ENCODE results near the gene CNOT4. TPM values are rescaled to one million over a fixed set of nuclear protein-coding genes. Genes with fewer than 3 reads are reported as not detected.

The CNOT4 gene
- total RNA-seq, 3 donors from 2014 or later, result 21.6 to 31.6 (median 22.2) TPM

DNA sequence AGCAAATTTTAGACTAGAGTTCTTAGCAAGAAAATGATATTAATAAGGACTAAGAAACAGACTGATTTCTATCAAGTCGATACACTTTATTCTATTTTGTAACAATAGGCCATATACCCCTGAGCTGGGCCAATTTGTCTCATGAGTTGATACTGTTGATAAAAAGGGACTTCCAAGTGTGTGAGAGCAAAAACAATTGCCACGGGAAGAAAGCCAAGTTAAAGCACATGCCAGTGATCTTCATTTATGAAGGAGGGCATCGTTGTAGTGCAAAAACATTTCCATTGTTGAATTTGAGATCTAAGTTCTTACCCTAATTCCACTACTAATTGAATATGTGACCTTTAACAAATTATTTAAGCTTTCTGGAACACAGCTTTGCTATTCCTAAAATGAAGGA lies 119.9 kb downstream of the CNOT4 start:
- Histone ChIP-seq H3K9me3 (no peaks in the 10 kb centered on the region), H3K4me1 (no peaks in the 10 kb centered on the region), H3K27ac (no peak overlapping the region), H3K27me3 (no peaks in the 10 kb centered on the region), H3K36me3 (no peaks in the 10 kb centered on the region), H3K4me3 (no peak overlapping the region)
- DNase-seq (ENCODE audit: low spot score in 2 of 2), result no peak
- intact Hi-C loops (cut with DNase I; ENCODE audit: low total_unique reads), result no loop called here
- no peak for TF ChIP-seq POLR2A (IDR thresholded peaks at IDR 0.05)
- no peak for TF ChIP-seq POLR2AphosphoS5 (IDR thresholded peaks at IDR 0.05)
- TF ChIP-seq, protein P1, sequence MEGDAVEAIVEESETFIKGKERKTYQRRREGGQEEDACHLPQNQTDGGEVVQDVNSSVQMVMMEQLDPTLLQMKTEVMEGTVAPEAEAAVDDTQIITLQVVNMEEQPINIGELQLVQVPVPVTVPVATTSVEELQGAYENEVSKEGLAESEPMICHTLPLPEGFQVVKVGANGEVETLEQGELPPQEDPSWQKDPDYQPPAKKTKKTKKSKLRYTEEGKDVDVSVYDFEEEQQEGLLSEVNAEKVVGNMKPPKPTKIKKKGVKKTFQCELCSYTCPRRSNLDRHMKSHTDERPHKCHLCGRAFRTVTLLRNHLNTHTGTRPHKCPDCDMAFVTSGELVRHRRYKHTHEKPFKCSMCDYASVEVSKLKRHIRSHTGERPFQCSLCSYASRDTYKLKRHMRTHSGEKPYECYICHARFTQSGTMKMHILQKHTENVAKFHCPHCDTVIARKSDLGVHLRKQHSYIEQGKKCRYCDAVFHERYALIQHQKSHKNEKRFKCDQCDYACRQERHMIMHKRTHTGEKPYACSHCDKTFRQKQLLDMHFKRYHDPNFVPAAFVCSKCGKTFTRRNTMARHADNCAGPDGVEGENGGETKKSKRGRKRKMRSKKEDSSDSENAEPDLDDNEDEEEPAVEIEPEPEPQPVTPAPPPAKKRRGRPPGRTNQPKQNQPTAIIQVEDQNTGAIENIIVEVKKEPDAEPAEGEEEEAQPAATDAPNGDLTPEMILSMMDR (IDR thresholded peaks at IDR 0.05), result no peak

DNA sequence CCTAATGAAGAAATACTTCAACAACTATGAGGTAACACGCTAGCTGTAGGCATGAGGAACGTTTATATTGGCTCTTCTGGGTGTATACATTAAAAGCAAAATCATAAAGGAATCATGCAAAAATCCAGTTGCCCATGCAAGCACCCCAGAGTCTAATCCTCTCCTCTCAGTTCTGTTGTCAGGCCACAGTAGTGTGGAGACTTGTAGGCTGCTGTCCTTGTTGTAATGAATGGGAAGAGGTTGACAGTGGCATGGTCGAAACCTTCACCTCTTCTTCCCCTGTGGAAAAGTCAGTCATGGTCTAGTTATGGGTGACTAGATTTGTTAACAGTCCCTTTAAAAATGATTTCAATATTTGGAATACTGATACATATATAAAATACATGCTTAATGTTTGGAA lies 121.3 kb downstream of the CNOT4 start:
- Histone ChIP-seq H3K9me3 (no peaks in the 10 kb centered on the region), H3K27me3 (no peaks in the 10 kb centered on the region), H3K4me1 (no peaks in the 10 kb centered on the region), H3K36me3 (no peaks in the 10 kb centered on the region), H3K27ac (no peak overlapping the region), H3K4me3 (no peak overlapping the region)
- TF ChIP-seq POLR2AphosphoS5 (IDR thresholded peaks at IDR 0.05) (no peak), POLR2A (IDR thresholded peaks at IDR 0.05) (no peak)
- TF ChIP-seq, protein P1 (IDR thresholded peaks at IDR 0.05), result no peak
- no peak for DNase-seq (ENCODE audit: low spot score in 2 of 2)
- intact Hi-C loops (cut with DNase I; ENCODE audit: low total_unique reads), result no loop called here

DNA sequence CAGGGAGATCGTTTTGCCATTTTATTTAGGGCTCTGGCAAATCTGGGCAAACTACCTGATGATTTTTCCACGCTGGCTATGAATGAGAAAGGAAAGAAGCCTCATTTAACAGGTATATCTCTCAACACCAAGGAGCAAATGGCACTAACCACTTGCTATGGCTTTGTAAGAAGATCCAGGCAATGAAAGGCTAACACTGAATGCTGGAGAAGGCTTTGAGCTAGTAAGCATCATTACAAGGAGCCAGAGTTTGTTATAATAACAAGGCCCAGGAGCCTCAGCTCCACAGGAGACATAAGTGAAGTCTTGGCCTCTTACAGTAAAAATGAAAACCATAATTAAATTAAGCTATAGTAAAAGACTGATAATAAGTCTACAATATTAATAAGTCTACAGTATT lies 123.1 kb downstream of the CNOT4 start:
- no peak overlapping the region for H3K27ac ChIP-seq
- H3K4me3 ChIP-seq, result no peak overlapping the region
- intact Hi-C loops (cut with DNase I; ENCODE audit: low total_unique reads), result no loop called here
- H3K27me3 ChIP-seq, result no peaks in the 10 kb centered on the region
- TF ChIP-seq POLR2A (IDR thresholded peaks at IDR 0.05), result no peak
- TF ChIP-seq POLR2AphosphoS5 (IDR thresholded peaks at IDR 0.05), result no peak
- TF ChIP-seq, protein P1 (IDR thresholded peaks at IDR 0.05), result no peak
- no peaks in the 10 kb centered on the region for H3K4me1 ChIP-seq
- no peaks in the 10 kb centered on the region for H3K36me3 ChIP-seq
- no peak for DNase-seq (ENCODE audit: low spot score in 2 of 2)
- H3K9me3 ChIP-seq, result no peaks in the 10 kb centered on the region

DNA sequence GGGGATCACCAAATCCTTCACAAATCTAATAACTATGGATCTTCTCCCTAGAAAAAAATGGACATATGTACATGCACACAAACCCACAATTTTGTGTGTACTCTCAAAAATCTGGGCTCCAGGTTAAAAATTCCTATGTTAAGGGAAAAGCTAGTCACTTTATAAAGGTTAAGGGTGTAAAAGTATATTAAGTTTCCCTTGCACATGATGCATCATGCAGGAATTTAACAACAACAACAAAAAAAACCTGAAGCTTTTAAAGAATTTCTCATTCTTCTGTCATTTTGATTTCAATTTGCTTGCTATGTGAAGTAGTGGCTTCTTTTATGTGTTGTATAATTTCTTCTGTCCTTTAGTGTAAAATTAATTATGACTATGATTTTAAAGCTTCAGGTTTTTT lies 123.7 kb downstream of the CNOT4 start:
- intact Hi-C loops (cut with DNase I; ENCODE audit: low total_unique reads), result no loop called here
- Histone ChIP-seq H3K9me3 (no peaks in the 10 kb centered on the region), H3K36me3 (no peaks in the 10 kb centered on the region), H3K27me3 (no peaks in the 10 kb centered on the region), H3K4me3 (no peak overlapping the region), H3K27ac (no peak overlapping the region), H3K4me1 (no peaks in the 10 kb centered on the region)
- TF ChIP-seq POLR2AphosphoS5 (IDR thresholded peaks at IDR 0.05) (no peak), POLR2A (IDR thresholded peaks at IDR 0.05) (no peak)
- TF ChIP-seq, protein P1 (IDR thresholded peaks at IDR 0.05), result no peak
- no peak for DNase-seq (ENCODE audit: low spot score in 2 of 2)

DNA sequence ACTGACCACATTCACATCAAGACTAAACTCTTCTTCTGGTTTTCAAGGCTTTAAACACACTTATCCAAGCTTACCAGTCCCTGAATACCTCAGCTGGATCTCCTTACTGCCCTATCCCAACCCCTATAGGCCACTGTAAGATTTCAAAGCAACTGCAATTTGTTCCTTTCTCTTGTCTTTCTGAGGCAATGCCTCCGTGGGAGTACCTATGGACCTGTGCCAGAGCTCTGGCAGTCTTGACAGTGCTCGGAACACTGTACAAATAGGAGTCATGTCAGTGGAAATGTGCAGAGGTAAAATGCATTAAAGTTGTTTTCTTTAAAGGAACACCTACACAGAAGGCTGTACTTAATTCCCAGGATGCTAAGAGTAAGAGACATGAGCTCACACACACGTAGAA lies 124.7 kb downstream of the CNOT4 start:
- H3K9me3 ChIP-seq, result no peaks in the 10 kb centered on the region
- intact Hi-C loops (cut with DNase I; ENCODE audit: low total_unique reads), result no loop called here
- H3K27ac ChIP-seq, result no peak overlapping the region
- TF ChIP-seq POLR2AphosphoS5 (IDR thresholded peaks at IDR 0.05) (no peak), POLR2A (IDR thresholded peaks at IDR 0.05) (no peak)
- TF ChIP-seq, protein P1 (IDR thresholded peaks at IDR 0.05), result no peak
- no peak overlapping the region for H3K4me3 ChIP-seq
- DNase-seq (ENCODE audit: low spot score in 2 of 2), result no peak
- no peaks in the 10 kb centered on the region for H3K27me3 ChIP-seq
- no peaks in the 10 kb centered on the region for H3K36me3 ChIP-seq
- no peaks in the 10 kb centered on the region for H3K4me1 ChIP-seq

Data from breast epithelium (tissue), 4 donors.